WTC11 (cell line): ENCODE data around the gene NSF. TPM values are rescaled to one million over a fixed set of nuclear protein-coding genes. Genes with fewer than 3 reads are reported as not detected.

Experiments used
- ATAC-seq: fragments of 200-7000 bp; cut with Tn5 transposase; 2 replicates; pipeline ENCODE4 v1.10.0; 2021; ENCODE audit warnings: mild to moderate bottlenecking, moderate library complexity
- CTCF ChIA-PET: fragments of 300-600 bp; sonication (Branson Sonifier 250); formaldehyde crosslinking; loops from one replicate; lab custom pipeline; 2021; ENCODE audit warnings: antibody characterized with exemption; lab: Charles Lee
- POLR2A ChIA-PET: fragments of 350-600 bp; sonication (Branson Sonifier 250); formaldehyde crosslinking; loops from one replicate; lab custom pipeline; 2021; ENCODE audit warnings: antibody characterized with exemption; lab: Charles Lee
- DNase-seq: peaks from one replicate; pipeline ENCODE4 v3.0.0; 2021; ENCODE audit warnings: low spot score
- H3K27ac Mint-ChIP-seq: 2 replicates; pipeline ENCODE4 v1.8.0; 2021; ENCODE audit warnings: mixed read lengths
- H3K27me3 Mint-ChIP-seq: 2 replicates; pipeline ENCODE4 v1.8.0; 2021; ENCODE audit warnings: low read depth, mild to moderate bottlenecking, moderate library complexity, mixed read lengths
- H3K36me3 Mint-ChIP-seq: 2 replicates; pipeline ENCODE4 v1.8.0; 2021; ENCODE audit warnings: mixed read lengths
- H3K4me1 Mint-ChIP-seq: 2 replicates; pipeline ENCODE4 v1.8.0; 2022; ENCODE audit warnings: mixed read lengths
- H3K4me3 Mint-ChIP-seq: 2 replicates; pipeline ENCODE4 v1.8.0; 2021; ENCODE audit warnings: mild to moderate bottlenecking, moderate library complexity, mixed read lengths
- H3K9me3 Mint-ChIP-seq: 2 replicates; pipeline ENCODE4 v1.8.0; 2021; ENCODE audit warnings: mixed read lengths
- CBFB ChIP-seq: sonication (generic); formaldehyde crosslinking; IDR thresholded peaks from 2 replicates; pipeline ENCODE4 v1.8.1; 2022; ENCODE audit warnings: mild to moderate bottlenecking, low read depth, missing genetic modification reagents
- EMX1 ChIP-seq: fragments of 250-450 bp; sonication (Bioruptor Pico); IDR thresholded peaks from 2 replicates; pipeline ENCODE4 v1.8.0; 2021; ENCODE audit warnings: mild to moderate bottlenecking
- IRF2 ChIP-seq: sonication (generic); formaldehyde crosslinking; IDR thresholded peaks from 2 replicates; pipeline ENCODE4 v1.8.0; 2022; ENCODE audit warnings: low read depth, missing genetic modification reagents, borderline replicate concordance
- MXD4 ChIP-seq: fragments of 250-450 bp; sonication (Bioruptor Pico); IDR thresholded peaks from 2 replicates; pipeline ENCODE4 v1.8.0; 2021; ENCODE audit warnings: mild to moderate bottlenecking, moderate library complexity, borderline replicate concordance
- MYBL2 ChIP-seq: sonication (generic); formaldehyde crosslinking; IDR thresholded peaks from 2 replicates; pipeline ENCODE4 v1.8.1; 2023; ENCODE audit warnings: mild to moderate bottlenecking, moderate library complexity, missing genetic modification reagents
- NFE2L1 ChIP-seq: sonication (generic); formaldehyde crosslinking; IDR thresholded peaks from 2 replicates; pipeline ENCODE4 v1.8.1; 2023; ENCODE audit warnings: missing genetic modification reagents
- PRRX2 ChIP-seq: fragments of 250-450 bp; sonication (Bioruptor Pico); IDR thresholded peaks from 2 replicates; pipeline ENCODE4 v1.8.0; 2021; ENCODE audit warnings: mild to moderate bottlenecking
- SMAD3 ChIP-seq: sonication (generic); formaldehyde crosslinking; IDR thresholded peaks from 2 replicates; pipeline ENCODE4 v1.8.0; 2022; ENCODE audit warnings: missing genetic modification reagents, mild to moderate bottlenecking, borderline replicate concordance
- SMAD4 ChIP-seq: sonication (generic); formaldehyde crosslinking; IDR thresholded peaks from 2 replicates; pipeline ENCODE4 v1.8.0; 2022; ENCODE audit warnings: mild to moderate bottlenecking, missing genetic modification reagents
- ZBTB21 ChIP-seq: sonication (generic); formaldehyde crosslinking; IDR thresholded peaks from 2 replicates; pipeline ENCODE4 v1.8.1; 2023; ENCODE audit warnings: mild to moderate bottlenecking, missing genetic modification reagents, borderline replicate concordance
- ZNF232 ChIP-seq: sonication (generic); formaldehyde crosslinking; IDR thresholded peaks from 2 replicates; pipeline ENCODE4 v1.8.0; 2022; ENCODE audit warnings: mild to moderate bottlenecking, missing genetic modification reagents
- total RNA-seq: library from RNA; stranded (reverse); gene quantifications from 3 replicates; pipeline ENCODE4 v1.2.3, GENCODE V29; 2021
- TF ChIP-seq, protein P1 (sequence below): fragments of 250-450 bp; sonication (Bioruptor Pico); IDR thresholded peaks from 2 replicates; pipeline ENCODE4 v2.1.2; 2022; ENCODE audit warnings: mild to moderate bottlenecking, moderate library complexity
- TF ChIP-seq, protein P2 (sequence below): sonication (generic); formaldehyde crosslinking; IDR thresholded peaks from 2 replicates; pipeline ENCODE4 v1.8.1; 2023; ENCODE audit warnings: mild to moderate bottlenecking, missing genetic modification reagents, moderate library complexity
- TF ChIP-seq, protein P3 (sequence below): sonication (generic); formaldehyde crosslinking; IDR thresholded peaks from 2 replicates; pipeline ENCODE4 v1.8.0; 2023; ENCODE audit warnings: missing genetic modification reagents, mild to moderate bottlenecking, borderline replicate concordance
- TF ChIP-seq, protein P4 (sequence below): fragments of 200-600 bp; IDR thresholded peaks from 2 replicates; pipeline ENCODE4 v1.8.0; 2022; ENCODE audit warnings: antibody characterized with exemption
- TF ChIP-seq, protein P5 (sequence below): sonication (generic); formaldehyde crosslinking; IDR thresholded peaks from 2 replicates; pipeline ENCODE4 v1.8.1; 2022; ENCODE audit warnings: mild to moderate bottlenecking, moderate library complexity, missing genetic modification reagents
- TF ChIP-seq, protein P6 (sequence below): sonication (generic); formaldehyde crosslinking; IDR thresholded peaks from 2 replicates; pipeline ENCODE4 v1.8.0; 2022; ENCODE audit warnings: mild to moderate bottlenecking, missing genetic modification reagents
- TF ChIP-seq, protein P7 (sequence below): fragments of 250-450 bp; sonication (Bioruptor Pico); IDR thresholded peaks from 2 replicates; pipeline ENCODE4 v1.9.0; 2021; ENCODE audit warnings: mild to moderate bottlenecking, borderline replicate concordance
- TF ChIP-seq, protein P8 (sequence below): sonication (generic); formaldehyde crosslinking; IDR thresholded peaks from 2 replicates; pipeline ENCODE4 v1.8.0; 2023; ENCODE audit warnings: mild to moderate bottlenecking, missing genetic modification reagents

The NSF gene
- total RNA-seq, 1 experiment from 2014 or later, result 23.0 TPM

DNA sequence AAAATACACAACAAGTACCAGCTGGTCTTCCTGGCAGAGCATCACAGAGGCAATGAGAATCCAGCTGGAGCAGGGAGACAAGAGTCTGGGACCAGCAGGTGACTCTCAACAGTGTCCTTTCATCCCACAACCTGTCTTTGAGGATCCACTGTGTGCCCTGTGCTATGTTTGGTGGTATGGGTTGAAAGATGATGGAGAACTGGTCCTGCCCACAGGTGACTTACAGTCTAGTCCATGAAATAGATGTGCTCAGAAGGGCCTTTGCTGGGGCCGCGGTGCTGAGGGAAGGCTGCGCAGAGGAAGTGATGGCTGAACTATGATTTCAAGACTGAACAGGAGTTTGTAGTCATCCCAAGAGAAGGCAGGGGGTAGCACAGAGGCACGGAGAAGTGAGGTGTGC is 210.1 kb downstream of the NSF start:
- no peak for ATAC-seq
- Mint-ChIP-seq H3K9me3 (peaks cover 7% of the 10 kb centered on the region), H3K27me3 (no peaks in the 10 kb centered on the region), H3K36me3 (peaks cover 10% of the 10 kb centered on the region), H3K4me3 (no peak overlapping the region), H3K4me1 (peaks cover 12% of the 10 kb centered on the region), H3K27ac (no peak overlapping the region)
- CTCF ChIA-PET, result no interaction called here
- POLR2A ChIA-PET, result no interaction called here
- no peak for TF ChIP-seq SMAD4
- no peak for TF ChIP-seq ZBTB21 (CRISPR knock-in tag)
- no peak for TF ChIP-seq MYBL2 (CRISPR knock-in tag)
- TF ChIP-seq, protein P1, sequence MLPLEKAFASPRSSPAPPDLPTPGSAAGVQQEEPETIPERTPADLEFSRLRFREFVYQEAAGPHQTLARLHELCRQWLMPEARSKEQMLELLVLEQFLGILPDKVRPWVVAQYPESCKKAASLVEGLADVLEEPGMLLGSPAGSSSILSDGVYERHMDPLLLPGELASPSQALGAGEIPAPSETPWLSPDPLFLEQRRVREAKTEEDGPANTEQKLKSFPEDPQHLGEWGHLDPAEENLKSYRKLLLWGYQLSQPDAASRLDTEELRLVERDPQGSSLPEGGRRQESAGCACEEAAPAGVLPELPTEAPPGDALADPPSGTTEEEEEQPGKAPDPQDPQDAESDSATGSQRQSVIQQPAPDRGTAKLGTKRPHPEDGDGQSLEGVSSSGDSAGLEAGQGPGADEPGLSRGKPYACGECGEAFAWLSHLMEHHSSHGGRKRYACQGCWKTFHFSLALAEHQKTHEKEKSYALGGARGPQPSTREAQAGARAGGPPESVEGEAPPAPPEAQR (CRISPR knock-in tag), result no peak
- no peak for TF ChIP-seq SMAD3 (CRISPR knock-in tag)
- TF ChIP-seq, protein P2, sequence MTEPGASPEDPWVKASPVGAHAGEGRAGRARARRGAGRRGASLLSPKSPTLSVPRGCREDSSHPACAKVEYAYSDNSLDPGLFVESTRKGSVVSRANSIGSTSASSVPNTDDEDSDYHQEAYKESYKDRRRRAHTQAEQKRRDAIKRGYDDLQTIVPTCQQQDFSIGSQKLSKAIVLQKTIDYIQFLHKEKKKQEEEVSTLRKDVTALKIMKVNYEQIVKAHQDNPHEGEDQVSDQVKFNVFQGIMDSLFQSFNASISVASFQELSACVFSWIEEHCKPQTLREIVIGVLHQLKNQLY (CRISPR knock-in tag), result no peak
- TF ChIP-seq CBFB (CRISPR knock-in tag), result no peak
- TF ChIP-seq, protein P3, sequence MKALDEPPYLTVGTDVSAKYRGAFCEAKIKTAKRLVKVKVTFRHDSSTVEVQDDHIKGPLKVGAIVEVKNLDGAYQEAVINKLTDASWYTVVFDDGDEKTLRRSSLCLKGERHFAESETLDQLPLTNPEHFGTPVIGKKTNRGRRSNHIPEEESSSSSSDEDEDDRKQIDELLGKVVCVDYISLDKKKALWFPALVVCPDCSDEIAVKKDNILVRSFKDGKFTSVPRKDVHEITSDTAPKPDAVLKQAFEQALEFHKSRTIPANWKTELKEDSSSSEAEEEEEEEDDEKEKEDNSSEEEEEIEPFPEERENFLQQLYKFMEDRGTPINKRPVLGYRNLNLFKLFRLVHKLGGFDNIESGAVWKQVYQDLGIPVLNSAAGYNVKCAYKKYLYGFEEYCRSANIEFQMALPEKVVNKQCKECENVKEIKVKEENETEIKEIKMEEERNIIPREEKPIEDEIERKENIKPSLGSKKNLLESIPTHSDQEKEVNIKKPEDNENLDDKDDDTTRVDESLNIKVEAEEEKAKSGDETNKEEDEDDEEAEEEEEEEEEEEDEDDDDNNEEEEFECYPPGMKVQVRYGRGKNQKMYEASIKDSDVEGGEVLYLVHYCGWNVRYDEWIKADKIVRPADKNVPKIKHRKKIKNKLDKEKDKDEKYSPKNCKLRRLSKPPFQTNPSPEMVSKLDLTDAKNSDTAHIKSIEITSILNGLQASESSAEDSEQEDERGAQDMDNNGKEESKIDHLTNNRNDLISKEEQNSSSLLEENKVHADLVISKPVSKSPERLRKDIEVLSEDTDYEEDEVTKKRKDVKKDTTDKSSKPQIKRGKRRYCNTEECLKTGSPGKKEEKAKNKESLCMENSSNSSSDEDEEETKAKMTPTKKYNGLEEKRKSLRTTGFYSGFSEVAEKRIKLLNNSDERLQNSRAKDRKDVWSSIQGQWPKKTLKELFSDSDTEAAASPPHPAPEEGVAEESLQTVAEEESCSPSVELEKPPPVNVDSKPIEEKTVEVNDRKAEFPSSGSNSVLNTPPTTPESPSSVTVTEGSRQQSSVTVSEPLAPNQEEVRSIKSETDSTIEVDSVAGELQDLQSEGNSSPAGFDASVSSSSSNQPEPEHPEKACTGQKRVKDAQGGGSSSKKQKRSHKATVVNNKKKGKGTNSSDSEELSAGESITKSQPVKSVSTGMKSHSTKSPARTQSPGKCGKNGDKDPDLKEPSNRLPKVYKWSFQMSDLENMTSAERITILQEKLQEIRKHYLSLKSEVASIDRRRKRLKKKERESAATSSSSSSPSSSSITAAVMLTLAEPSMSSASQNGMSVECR, result no peak
- TF ChIP-seq NFE2L1 (CRISPR knock-in tag), result no peak
- TF ChIP-seq, protein P4, sequence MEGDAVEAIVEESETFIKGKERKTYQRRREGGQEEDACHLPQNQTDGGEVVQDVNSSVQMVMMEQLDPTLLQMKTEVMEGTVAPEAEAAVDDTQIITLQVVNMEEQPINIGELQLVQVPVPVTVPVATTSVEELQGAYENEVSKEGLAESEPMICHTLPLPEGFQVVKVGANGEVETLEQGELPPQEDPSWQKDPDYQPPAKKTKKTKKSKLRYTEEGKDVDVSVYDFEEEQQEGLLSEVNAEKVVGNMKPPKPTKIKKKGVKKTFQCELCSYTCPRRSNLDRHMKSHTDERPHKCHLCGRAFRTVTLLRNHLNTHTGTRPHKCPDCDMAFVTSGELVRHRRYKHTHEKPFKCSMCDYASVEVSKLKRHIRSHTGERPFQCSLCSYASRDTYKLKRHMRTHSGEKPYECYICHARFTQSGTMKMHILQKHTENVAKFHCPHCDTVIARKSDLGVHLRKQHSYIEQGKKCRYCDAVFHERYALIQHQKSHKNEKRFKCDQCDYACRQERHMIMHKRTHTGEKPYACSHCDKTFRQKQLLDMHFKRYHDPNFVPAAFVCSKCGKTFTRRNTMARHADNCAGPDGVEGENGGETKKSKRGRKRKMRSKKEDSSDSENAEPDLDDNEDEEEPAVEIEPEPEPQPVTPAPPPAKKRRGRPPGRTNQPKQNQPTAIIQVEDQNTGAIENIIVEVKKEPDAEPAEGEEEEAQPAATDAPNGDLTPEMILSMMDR, result no peak
- no peak for TF ChIP-seq MXD4
- TF ChIP-seq EMX1 (CRISPR knock-in tag), result no peak
- TF ChIP-seq, protein P5, sequence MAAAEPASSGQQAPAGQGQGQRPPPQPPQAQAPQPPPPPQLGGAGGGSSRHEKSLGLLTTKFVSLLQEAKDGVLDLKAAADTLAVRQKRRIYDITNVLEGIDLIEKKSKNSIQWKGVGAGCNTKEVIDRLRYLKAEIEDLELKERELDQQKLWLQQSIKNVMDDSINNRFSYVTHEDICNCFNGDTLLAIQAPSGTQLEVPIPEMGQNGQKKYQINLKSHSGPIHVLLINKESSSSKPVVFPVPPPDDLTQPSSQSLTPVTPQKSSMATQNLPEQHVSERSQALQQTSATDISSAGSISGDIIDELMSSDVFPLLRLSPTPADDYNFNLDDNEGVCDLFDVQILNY (CRISPR knock-in tag), result no peak
- TF ChIP-seq, protein P6, sequence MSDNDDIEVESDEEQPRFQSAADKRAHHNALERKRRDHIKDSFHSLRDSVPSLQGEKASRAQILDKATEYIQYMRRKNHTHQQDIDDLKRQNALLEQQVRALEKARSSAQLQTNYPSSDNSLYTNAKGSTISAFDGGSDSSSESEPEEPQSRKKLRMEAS, result no peak
- TF ChIP-seq, protein P7, sequence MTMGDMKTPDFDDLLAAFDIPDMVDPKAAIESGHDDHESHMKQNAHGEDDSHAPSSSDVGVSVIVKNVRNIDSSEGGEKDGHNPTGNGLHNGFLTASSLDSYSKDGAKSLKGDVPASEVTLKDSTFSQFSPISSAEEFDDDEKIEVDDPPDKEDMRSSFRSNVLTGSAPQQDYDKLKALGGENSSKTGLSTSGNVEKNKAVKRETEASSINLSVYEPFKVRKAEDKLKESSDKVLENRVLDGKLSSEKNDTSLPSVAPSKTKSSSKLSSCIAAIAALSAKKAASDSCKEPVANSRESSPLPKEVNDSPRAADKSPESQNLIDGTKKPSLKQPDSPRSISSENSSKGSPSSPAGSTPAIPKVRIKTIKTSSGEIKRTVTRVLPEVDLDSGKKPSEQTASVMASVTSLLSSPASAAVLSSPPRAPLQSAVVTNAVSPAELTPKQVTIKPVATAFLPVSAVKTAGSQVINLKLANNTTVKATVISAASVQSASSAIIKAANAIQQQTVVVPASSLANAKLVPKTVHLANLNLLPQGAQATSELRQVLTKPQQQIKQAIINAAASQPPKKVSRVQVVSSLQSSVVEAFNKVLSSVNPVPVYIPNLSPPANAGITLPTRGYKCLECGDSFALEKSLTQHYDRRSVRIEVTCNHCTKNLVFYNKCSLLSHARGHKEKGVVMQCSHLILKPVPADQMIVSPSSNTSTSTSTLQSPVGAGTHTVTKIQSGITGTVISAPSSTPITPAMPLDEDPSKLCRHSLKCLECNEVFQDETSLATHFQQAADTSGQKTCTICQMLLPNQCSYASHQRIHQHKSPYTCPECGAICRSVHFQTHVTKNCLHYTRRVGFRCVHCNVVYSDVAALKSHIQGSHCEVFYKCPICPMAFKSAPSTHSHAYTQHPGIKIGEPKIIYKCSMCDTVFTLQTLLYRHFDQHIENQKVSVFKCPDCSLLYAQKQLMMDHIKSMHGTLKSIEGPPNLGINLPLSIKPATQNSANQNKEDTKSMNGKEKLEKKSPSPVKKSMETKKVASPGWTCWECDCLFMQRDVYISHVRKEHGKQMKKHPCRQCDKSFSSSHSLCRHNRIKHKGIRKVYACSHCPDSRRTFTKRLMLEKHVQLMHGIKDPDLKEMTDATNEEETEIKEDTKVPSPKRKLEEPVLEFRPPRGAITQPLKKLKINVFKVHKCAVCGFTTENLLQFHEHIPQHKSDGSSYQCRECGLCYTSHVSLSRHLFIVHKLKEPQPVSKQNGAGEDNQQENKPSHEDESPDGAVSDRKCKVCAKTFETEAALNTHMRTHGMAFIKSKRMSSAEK (CRISPR knock-in tag), result no peak
- TF ChIP-seq ZNF232, result no peak
- no peak for TF ChIP-seq IRF2 (CRISPR knock-in tag)
- no peak for TF ChIP-seq PRRX2 (CRISPR knock-in tag)
- TF ChIP-seq, protein P8, sequence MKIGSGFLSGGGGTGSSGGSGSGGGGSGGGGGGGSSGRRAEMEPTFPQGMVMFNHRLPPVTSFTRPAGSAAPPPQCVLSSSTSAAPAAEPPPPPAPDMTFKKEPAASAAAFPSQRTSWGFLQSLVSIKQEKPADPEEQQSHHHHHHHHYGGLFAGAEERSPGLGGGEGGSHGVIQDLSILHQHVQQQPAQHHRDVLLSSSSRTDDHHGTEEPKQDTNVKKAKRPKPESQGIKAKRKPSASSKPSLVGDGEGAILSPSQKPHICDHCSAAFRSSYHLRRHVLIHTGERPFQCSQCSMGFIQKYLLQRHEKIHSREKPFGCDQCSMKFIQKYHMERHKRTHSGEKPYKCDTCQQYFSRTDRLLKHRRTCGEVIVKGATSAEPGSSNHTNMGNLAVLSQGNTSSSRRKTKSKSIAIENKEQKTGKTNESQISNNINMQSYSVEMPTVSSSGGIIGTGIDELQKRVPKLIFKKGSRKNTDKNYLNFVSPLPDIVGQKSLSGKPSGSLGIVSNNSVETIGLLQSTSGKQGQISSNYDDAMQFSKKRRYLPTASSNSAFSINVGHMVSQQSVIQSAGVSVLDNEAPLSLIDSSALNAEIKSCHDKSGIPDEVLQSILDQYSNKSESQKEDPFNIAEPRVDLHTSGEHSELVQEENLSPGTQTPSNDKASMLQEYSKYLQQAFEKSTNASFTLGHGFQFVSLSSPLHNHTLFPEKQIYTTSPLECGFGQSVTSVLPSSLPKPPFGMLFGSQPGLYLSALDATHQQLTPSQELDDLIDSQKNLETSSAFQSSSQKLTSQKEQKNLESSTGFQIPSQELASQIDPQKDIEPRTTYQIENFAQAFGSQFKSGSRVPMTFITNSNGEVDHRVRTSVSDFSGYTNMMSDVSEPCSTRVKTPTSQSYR (CRISPR knock-in tag), result no peak
- DNase-seq, result no peak
